Muscle of arm (tissue), 12 donors: Measurements from ENCODE around the gene LPP. TPM values are rescaled to one million over a fixed set of nuclear protein-coding genes. Genes with fewer than 3 reads are reported as not detected.

Experiments
- DNase-seq: peaks from one replicate; pipeline ENCODE4 v3.0.0-alpha.2; 2013
- polyA plus RNA-seq, 12 donors: library from polyadenylated mRNA; unstranded; fragments of 120-200 nt; gene quantifications; one replicate each; pipeline ENCODE4 v1.2.1, GENCODE V29; 2013; ENCODE audit not compliant: insufficient read length in 12 of 12

LPP gene
- polyA plus RNA-seq, 12 donors, result 13.8 to 39.6 (median 16.4) TPM; not detected in 1

- no peak for DNase-seq
These were observed 355.4 kb downstream of the LPP start for GRCh38 chr3:188509316-188509715.

- DNase-seq, result no peak
These were observed 356.4 kb downstream of the LPP start for GRCh38 chr3:188510366-188510765.

GRCh38 chr3:188513662-188514328 is 359.8 kb downstream of the LPP start:
- no peak for DNase-seq

DNA sequence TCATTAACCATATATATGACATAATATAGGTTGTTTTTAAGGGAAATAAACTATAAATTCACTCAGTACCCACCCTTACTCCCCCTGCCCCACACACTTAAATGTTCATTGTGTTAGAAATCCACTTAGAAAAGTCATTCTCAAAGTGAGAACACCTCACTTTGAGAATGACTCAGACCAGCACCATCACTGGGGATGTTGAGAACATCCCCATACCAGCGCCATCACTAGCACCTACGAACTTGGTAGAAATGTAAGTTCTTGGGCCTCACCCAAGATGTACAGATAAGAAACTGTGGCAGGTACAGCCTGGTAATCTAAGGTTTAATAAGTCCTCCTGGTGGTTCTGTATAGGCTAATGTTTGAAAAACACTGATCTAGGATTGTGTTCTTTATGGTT is 362.6 kb downstream of the LPP start:
- no peak for DNase-seq

DNA sequence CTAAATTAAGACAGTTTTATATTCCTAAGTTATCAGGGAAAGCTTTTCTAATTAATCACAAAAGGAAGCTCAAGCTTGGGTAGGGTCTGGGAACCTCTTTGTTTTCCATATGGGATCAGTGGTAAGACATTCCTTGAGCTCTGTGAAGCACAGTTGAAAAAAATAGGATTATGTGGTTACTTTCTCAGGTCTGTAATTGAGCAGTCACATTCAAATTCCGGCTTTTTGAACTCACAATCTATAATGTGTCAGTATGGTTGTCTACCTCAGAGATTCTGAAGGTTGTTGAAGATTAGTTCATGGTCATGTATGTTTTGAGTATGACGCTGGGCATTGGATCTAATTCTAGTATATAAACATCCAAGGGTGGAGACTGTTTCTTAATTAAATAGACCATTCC is 364.5 kb downstream of the LPP start:
- no peak for DNase-seq

DNA sequence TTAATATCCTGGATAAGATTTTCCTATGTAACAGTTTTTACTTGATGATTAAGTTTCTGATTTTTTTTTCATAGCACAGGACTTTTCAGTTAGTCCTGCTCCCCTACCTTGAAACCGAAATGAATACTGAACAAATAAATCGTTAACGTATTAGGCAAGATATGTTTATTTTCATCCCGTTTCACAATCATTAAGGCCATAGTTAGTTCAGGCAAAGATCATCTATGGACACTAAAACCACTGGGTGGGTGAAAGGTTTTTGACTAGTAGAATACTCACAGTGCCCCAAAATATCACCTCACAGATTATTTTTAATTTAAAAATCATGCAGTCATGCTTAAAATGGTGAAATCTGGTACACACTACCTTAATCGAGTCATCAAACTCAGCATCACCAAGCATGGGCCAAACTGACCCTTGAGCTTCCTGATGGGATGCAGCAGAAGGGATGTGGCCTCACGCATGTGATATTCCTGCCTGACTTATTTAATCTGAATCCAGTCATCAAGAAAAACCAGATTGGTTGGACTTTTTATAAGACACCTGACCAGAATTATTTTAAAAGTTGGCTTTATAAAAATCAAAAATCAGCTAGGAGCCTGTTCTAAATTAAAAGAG is 365.0 kb downstream of the LPP start:
- no peak for DNase-seq

DNA sequence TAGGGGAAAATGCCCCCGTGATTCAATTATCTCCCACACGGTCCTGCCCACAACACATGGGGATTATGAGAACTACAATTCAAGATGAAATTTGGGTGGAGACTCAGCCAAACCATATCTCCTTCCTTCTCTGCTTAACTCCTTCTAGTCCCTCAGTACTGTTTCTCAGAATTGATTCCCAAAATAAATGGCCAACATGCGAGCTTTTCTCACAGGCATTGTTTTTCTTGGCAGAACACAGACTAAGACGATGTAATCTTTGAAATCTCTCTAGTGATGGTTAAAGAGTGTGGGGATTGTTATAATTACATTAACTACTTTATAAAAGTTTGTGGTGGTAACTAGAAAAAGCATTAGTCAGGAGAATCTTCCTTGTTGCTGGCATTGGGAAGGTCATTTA is 366.5 kb downstream of the LPP start:
- DNase-seq, result no peak

- DNase-seq, result no peak
These were observed 368.2 kb downstream of the LPP start for GRCh38 chr3:188522115-188522514.

DNA sequence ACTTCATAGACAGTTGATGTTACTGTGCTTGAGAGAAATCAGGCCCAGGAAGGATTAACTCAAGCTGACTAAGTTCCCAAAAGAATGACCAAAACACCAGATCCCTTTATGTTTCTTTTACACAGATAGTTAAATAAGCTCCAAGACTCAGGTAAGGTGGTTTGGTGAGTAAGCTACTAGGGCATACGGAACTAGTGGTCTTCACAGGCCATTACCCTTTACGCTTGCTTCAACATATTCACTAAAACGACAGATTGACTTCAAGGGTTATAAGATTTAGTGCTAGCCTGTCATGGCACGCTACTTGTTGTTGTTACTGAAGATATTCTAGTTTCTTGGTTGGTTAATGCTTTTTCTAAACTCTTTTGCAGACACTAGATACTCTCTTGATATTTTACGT is 369.3 kb downstream of the LPP start:
- DNase-seq, result no peak

DNA sequence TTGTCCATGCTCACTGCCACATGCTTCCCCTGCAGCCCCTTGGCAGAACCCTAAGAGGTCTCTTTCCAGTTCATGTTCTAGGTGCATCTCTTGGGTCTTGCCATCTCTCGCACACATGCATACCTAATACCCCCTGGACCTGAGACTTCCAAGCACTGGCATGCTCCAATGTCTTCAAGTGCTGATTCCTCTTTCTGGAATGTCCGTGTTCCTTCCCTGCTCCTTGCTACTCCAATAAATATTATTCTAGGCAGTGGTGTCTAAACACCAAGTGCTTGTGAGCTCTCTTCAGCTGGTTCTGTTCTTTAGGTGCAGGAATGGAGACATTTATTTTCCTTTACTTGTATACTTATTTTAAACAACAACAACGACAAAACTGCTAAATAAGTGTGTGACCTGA is 370.1 kb downstream of the LPP start:
- no peak for DNase-seq

DNA sequence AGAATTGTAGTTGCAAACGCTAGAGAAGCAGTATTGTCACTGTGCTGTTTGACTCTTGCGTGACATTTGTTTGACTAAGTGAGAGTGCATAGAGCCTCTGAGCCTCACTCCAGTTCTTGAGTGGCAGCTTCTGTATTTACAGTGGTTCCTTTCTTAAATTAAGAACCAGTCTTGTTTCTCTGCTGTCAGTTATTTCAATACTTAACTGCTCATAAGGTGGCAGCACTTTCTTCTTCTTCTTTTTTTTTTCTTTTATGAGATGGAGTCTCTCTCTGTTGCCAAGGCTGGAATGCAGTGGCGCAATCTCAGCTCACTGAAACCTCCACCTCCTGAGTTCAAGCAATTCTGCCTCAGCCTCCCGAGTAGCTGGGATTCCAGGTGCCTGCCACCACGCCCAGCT is 372.1 kb downstream of the LPP start:
- DNase-seq, result no peak

DNA sequence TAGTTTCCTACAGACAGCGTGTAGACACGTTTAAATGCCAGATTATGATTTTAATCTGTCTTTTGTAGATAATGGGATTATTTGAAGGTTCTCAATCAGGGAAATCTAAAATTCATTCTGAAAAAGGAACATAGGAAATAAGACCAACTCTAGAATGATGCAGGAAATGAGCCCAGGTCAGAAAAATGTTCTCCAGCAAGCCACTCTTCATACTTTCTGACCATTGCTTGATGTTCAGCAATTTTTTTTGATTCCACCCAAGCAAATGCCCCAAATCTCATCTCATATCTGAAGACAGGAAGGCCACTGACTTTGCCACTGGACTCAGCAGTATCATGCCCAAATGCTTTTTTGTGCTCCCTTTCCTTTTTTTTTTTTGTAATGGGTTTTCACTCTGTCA is 373.4 kb downstream of the LPP start:
- no peak for DNase-seq

GRCh38 chr3:188528396-188528795 is 374.4 kb downstream of the LPP start:
- no peak for DNase-seq

DNA sequence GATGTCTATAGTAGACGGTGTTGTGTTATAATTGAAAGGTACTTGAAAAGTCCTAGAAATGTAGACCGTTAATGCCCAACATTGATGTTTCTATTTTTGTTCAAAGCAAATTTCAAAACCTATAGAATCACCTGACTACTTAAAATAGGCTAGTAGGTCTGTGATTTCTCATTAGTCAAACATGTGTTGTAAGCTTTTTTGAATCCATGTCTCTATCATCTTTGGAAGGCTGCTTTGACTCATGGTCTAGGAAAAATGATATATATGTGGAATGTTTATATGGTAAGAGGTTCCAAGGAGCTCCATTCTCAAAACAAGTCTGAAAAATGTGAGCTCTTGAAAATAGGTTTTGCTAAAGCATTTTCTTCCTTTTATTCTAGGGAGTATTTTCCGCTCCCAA is 375.3 kb downstream of the LPP start:
- no peak for DNase-seq

DNA sequence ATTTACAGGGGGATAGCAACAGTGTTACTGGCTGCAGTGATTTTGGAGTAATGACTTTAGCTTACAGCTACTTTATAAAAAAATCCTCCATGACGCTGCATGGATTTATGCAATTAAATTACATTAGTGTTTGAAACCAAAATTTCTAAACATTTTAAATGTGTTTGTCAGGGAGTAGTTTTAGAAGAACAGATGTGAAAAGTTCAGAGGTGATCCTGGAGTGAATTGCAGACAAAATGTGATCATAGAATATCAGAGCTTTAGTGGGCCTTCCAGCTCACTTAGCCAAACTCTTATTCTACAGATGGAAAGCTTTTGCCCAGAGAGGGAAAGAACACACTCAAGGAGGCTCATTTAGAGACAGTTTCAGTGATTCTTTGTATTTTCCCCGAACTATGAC is 376.3 kb downstream of the LPP start:
- no peak for DNase-seq

DNA sequence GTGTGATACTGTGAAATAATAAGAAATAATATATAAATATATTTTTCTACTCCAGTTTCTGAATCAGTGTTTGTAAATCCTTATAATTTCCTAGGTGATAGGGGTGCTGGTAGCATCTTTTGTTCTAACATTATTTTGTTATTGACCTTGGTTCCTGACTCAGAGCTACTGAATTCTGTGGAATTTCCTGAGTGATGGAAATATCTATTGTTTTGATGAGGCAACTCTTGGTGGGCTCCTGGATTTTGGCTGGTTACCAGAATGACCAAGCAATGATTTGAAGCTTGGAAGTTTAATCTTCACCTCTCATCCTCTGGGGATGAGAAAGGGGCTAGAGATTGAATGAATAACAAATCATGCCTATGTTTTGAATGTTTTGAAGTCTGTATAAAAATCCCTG is 377.3 kb downstream of the LPP start:
- DNase-seq, result no peak

DNA sequence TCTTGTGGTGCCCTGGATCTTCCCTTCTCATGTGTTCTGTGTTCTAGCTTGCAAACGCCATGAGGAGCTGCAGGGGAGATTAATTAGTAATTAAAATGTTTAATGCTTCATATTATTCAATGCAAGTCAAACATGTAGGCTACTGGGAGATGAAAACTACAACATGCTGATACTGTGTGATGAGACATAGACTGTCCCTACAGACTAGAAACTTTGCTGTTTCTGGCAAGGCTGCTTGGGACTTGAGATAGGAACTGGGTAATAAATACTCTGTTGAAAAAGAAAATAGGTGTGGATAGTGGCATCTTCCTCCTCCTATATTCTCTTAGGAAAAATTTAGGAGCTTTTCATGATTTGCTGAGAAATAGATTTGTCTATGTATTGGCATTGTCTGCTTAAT is 379.2 kb downstream of the LPP start:
- no peak for DNase-seq

GRCh38 chr3:188533612-188534357 is 379.8 kb downstream of the LPP start:
- no peak for DNase-seq

DNA sequence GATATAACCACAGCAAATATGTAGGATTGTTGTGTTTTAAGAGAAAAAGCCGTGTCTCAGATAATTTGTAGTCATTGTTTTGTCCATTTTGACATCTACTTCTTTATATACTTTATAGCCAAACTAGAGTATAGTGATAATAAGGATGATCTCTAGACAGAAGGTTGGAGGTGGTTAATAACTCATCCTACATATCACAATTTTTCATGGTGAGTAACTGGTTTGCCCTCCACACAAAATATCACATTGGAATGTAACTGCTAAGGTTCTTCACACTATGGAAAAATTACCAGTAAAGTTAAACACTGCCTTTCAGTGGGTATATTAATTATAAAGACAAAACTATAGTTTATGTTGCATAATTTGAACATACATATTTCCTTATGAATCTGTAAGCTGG is 380.7 kb downstream of the LPP start:
- DNase-seq, result no peak

GRCh38 chr3:188537606-188538005 is 383.6 kb downstream of the LPP start:
- DNase-seq, result no peak

GRCh38 chr3:188539037-188539436 is 385.1 kb downstream of the LPP start:
- no peak for DNase-seq

GRCh38 chr3:188539631-188540194 is 385.8 kb downstream of the LPP start:
- no peak for DNase-seq

- DNase-seq, result no peak
These were observed 388.2 kb downstream of the LPP start for GRCh38 chr3:188542196-188542595.
